Measurements from ENCODE around the gene ID4.

DNA sequence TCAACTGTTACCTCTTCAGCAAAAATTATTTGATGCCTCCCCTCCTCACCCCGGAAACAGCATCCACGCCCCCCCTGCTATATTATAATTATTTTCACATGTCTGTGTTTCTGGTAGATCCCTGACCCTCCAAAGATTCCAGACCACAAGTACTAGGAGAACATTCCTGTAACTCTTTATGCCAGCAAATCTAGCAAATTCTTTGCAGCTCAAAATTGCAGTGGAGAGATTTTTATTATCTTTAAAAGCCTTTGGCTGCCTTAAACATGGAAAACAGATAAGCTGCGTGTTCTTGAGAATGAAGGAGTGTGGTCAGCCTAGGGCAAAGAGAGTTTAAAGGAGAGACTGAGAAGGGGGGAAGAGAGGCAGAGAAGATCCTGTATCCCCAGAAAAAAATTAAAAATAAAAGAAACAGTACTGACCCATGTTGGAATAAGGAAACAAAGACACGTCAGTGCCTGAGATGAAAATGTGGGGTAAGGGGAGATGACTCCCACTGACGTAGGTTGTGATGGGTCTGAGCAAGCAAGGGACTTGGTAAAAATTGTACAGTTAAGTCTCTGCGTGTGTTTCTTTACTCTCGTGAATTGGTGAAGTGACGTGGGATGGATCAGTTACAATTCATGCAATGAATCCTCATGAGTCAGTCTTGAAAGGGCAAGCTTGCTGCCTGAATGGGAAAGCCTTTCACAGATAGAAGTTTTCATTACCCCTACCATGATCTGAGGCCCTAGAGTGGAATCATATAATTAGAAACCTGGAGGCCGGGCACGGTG lies 8.3 kb downstream of the ID4 start:
- no peak for TF ChIP-seq EZH2 (optimal IDR thresholded peaks at IDR 0.05; ENCODE audit: low read depth, low read length)
- TF ChIP-seq CTCF (IDR thresholded peaks at IDR 0.05; ENCODE audit: low read length), result no peak

All from MM.1S (cell line).